Parathyroid adenoma (tissue), 2 donors: ENCODE results near the gene LYZL6.

Source experiments
- H2AFZ ChIP-seq: fragments of 300-600 bp; sonication (generic); one replicate; pipeline ENCODE4 v1.7.0; 2017; ENCODE audit warnings: antibody characterized with exemption, mild to moderate bottlenecking
- H3K27ac ChIP-seq: fragments of 300-600 bp; sonication (generic); one replicate; pipeline ENCODE4 v1.7.0; 2017
- H3K27me3 ChIP-seq: fragments of 300-600 bp; sonication (generic); one replicate; pipeline ENCODE4 v1.7.0; 2017; ENCODE audit warnings: low read length; ENCODE audit not compliant: control insufficient read depth, insufficient read depth
- H3K36me3 ChIP-seq: fragments of 300-600 bp; sonication (generic); one replicate; pipeline ENCODE4 v1.7.0; 2017; ENCODE audit warnings: low read length; ENCODE audit not compliant: control insufficient read depth, insufficient read depth
- H3K4me1 ChIP-seq: fragments of 300-600 bp; sonication (generic); one replicate; pipeline ENCODE4 v1.7.0; 2017; ENCODE audit warnings: control low read depth
- H3K4me2 ChIP-seq: fragments of 300-600 bp; sonication (generic); one replicate; pipeline ENCODE4 v1.7.0; 2017; ENCODE audit warnings: low read length
- H3K4me3 ChIP-seq: fragments of 300-600 bp; sonication (generic); one replicate; pipeline ENCODE4 v1.7.0; 2017; ENCODE audit warnings: low read depth, low read length
- H3K79me2 ChIP-seq: fragments of 300-600 bp; sonication (generic); one replicate; pipeline ENCODE4 v1.7.0; 2017; ENCODE audit warnings: control low read depth
- H3K9ac ChIP-seq: fragments of 300-600 bp; sonication (generic); one replicate; pipeline ENCODE4 v1.7.0; 2017; ENCODE audit warnings: mild to moderate bottlenecking
- H3K9me3 ChIP-seq: fragments of 300-600 bp; sonication (generic); one replicate; pipeline ENCODE4 v1.7.0; 2017; ENCODE audit warnings: low read length; ENCODE audit not compliant: control insufficient read depth
- TF ChIP-seq, protein P1 (sequence below): fragments of 300-600 bp; sonication (generic); IDR thresholded peaks from one replicate; pipeline ENCODE4 v1.7.0; 2017; ENCODE audit warnings: antibody characterized with exemption, mild to moderate bottlenecking
- donor health status: primary hyperparathyroidism.

The LYZL6 gene

DNA sequence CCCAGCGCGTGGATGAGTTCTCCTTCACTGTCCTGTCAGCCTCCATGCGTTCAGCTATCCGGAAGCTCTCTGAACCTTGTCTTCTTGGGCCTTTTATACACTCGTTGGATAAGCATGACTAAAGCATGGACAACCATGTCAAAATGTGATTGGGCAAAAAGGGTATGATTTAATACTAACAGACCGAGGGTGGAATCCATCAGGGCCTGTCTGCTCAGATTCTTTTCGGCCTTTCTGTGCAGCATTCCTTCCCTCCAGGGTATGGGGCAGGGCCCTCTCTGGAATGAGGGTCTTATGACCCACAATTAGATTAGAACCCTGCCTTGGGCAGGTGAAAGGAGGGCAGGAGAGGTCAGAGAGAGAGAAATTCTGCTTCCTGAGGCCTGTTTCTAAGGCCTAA lies 49.3 kb downstream of the LYZL6 start:
- Histone ChIP-seq H3K9ac (no peak overlapping the region), H3K4me1 (peaks cover 5% of the 10 kb centered on the region), H3K36me3 (no peaks in the 10 kb centered on the region), H2AFZ (no peak overlapping the region), H3K9me3 (no peaks in the 10 kb centered on the region), H3K79me2 (no peaks in the 10 kb centered on the region), H3K27me3 (no peaks in the 10 kb centered on the region), H3K27ac (no peak overlapping the region), H3K4me2 (no peak overlapping the region), H3K4me3 (no peak overlapping the region)
- TF ChIP-seq, protein P1, sequence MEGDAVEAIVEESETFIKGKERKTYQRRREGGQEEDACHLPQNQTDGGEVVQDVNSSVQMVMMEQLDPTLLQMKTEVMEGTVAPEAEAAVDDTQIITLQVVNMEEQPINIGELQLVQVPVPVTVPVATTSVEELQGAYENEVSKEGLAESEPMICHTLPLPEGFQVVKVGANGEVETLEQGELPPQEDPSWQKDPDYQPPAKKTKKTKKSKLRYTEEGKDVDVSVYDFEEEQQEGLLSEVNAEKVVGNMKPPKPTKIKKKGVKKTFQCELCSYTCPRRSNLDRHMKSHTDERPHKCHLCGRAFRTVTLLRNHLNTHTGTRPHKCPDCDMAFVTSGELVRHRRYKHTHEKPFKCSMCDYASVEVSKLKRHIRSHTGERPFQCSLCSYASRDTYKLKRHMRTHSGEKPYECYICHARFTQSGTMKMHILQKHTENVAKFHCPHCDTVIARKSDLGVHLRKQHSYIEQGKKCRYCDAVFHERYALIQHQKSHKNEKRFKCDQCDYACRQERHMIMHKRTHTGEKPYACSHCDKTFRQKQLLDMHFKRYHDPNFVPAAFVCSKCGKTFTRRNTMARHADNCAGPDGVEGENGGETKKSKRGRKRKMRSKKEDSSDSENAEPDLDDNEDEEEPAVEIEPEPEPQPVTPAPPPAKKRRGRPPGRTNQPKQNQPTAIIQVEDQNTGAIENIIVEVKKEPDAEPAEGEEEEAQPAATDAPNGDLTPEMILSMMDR, result no peak

DNA sequence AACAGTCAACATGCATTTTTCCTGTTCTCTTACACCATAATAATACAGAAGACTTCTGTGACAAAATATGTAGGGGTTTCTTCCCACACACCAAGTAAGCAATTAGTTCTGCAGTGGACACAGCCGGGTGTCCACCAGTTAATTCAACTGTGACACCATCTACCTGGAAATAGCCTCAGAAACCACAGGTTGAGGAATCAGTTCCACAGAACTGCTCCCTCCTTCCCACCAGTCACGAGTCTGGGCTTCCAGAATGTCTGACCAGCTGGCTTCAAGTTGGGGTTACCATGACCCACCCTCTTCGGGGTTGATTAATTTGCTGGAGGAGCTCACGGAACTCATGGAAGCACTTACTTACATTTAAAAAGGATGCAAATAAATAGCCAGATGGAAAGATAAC lies 49.8 kb downstream of the LYZL6 start:
- H3K27ac ChIP-seq, result no peak overlapping the region
- TF ChIP-seq, protein P1, result no peak

DNA sequence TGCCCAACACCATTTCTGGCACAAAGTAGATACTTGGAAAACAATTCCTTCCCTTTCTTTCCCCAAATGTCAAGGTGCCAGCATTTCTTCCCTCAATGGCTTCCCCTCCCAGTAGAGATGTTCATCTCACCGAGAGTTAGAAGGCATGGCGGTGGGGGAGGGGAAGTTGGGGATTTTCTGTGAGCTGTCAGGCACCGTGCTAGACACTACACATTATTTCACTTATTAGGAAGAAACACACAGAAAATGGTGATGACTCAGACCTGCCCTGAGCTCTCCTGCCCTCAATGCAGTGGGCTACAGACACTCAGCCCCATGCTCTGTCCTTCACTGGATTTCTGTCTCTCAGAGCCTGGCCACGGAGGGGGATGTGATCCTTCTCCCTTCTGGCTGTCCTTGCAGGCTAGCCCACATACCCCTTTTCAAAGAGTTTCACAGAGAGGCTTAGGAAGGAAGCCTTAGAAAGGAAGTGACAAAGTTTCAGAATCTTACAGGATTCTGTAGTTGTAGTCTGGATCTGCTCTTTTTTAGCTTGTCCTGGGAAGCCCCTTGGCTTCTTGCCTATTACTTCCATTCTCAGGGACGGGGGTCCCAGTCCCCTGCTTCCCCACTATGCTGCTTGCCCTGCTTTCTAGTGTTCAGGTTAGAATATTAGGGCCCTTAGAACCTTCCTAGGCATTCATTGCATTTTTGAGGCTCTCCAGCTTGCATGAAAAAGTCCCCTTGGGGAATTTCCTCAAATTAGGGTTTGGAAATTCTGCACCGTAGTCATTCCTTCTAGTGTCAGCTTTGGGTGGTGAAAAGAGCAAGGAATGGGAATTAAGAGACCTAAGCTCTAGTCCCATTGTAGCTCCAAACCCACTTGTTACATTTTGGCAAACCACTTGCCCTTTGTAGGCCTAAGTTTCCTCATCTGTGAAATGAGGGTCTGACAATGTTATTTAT lies 51.1 kb downstream of the LYZL6 start:
- Histone ChIP-seq H3K4me3 (no peak overlapping the region), H3K36me3 (no peaks in the 10 kb centered on the region), H3K9me3 (no peaks in the 10 kb centered on the region), H2AFZ (no peak overlapping the region), H3K79me2 (no peaks in the 10 kb centered on the region), H3K27me3 (no peaks in the 10 kb centered on the region), H3K9ac (no peak overlapping the region), H3K4me1 (peaks cover 5% of the 10 kb centered on the region), H3K4me2 (no peak overlapping the region), H3K27ac (no peak overlapping the region)
- TF ChIP-seq, protein P1, result no peak

More for the DNA sequence above, 49.8 kb downstream of the LYZL6 start:
- Histone ChIP-seq H3K4me3 (no peak overlapping the region), H2AFZ (no peak overlapping the region), H3K27me3 (no peaks in the 10 kb centered on the region), H3K36me3 (no peaks in the 10 kb centered on the region), H3K4me1 (peaks cover 5% of the 10 kb centered on the region), H3K9me3 (no peaks in the 10 kb centered on the region), H3K9ac (no peak overlapping the region), H3K4me2 (no peak overlapping the region), H3K79me2 (no peaks in the 10 kb centered on the region)

DNA sequence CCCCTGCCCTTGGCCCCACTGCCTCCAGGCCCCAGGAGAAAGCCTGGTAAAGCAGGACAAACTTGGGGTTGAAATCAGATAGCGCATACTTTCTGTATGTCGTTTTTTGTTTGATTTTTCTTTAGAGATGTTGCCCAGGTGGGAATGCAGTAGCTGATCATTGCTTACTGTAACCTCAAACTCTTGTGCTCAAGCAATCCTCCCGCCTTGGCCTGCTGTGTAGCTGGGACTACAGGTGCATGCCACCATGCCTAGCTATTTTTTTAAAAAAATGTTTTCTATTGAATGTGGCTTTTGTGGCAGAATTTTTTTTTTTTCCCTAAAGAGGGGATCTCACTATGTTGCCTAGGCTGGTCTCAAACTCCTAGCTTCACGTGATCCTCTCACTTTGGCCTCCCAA lies 52.2 kb downstream of the LYZL6 start:
- TF ChIP-seq, protein P1, result no peak
- no peak overlapping the region for H3K9ac ChIP-seq
- H3K27me3 ChIP-seq, result no peaks in the 10 kb centered on the region
- no peaks in the 10 kb centered on the region for H3K9me3 ChIP-seq
- no peak overlapping the region for H3K4me2 ChIP-seq
- H3K27ac ChIP-seq, result no peak overlapping the region
- H3K4me1 ChIP-seq, result peaks cover 5% of the 10 kb centered on the region
- no peaks in the 10 kb centered on the region for H3K36me3 ChIP-seq
- no peaks in the 10 kb centered on the region for H3K79me2 ChIP-seq
- no peak overlapping the region for H2AFZ ChIP-seq
- no peak overlapping the region for H3K4me3 ChIP-seq

DNA sequence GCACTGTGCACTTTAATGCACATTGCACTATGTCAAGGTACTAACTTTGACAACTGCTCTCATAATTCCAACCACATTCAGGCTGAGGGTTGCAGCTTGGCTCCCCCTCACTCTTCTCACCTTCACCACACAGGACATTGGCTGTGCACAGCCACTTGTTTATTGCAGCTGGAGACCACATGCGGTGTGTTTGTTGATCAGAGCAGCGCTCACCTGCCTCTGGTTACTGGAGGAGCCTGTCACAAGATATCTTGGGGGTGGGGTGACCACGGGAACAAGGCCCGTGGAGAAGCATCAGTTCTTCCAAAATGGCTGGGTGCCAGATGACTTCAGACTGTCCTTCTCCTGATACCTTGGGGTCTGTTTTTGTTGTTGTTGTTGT lies 52.7 kb downstream of the LYZL6 start:
- no peak overlapping the region for H3K4me2 ChIP-seq
- TF ChIP-seq, protein P1, result no peak
- H3K9me3 ChIP-seq, result no peaks in the 10 kb centered on the region
- H3K79me2 ChIP-seq, result no peaks in the 10 kb centered on the region
- H3K27ac ChIP-seq, result no peak overlapping the region
- H3K9ac ChIP-seq, result no peak overlapping the region
- no peak overlapping the region for H2AFZ ChIP-seq
- no peaks in the 10 kb centered on the region for H3K36me3 ChIP-seq
- peaks cover 5% of the 10 kb centered on the region for H3K4me1 ChIP-seq
- H3K27me3 ChIP-seq, result no peaks in the 10 kb centered on the region
- H3K4me3 ChIP-seq, result no peak overlapping the region
